GM12878 (cell line): ENCODE measurements around the gene SMC1B. TPM values are rescaled to one million over a fixed set of nuclear protein-coding genes. Genes with fewer than 3 reads are reported as not detected.

Source experiments
- ATAC-seq: fragments of 200-7000 bp; cut with Tn5 transposase; 3 replicates; pipeline ENCODE4 v1.9.1; 2020; ENCODE audit warnings: mild to moderate bottlenecking, moderate library complexity
- BruUV-seq: library from RNA; stranded (reverse); fragments of 400-500 nt; replicated peaks from 2 replicates; lab custom pipeline; 2021; lab: Mats Ljungman, UMichigan
- CTCF ChIA-PET: fragments of 300-600 bp; sonication (Branson Sonifier 250); formaldehyde crosslinking; extraction: SDS; loops from one replicate; lab custom pipeline; 2021; ENCODE audit warnings: inconsistent platforms; lab: Yijun Ruan, JAX
- POLR2A ChIA-PET: fragments of 350-600 bp; formaldehyde crosslinking; extraction: SDS; loops from one replicate; lab custom pipeline; 2021; ENCODE audit warnings: inconsistent platforms; lab: Charles Lee
- RAD21 ChIA-PET: fragments of 300-600 bp; sonication (Branson Sonifier 250); formaldehyde crosslinking; loops from one replicate; lab custom pipeline; 2023; ENCODE audit warnings: antibody characterized with exemption; ENCODE audit not compliant: unreplicated experiment; lab: Charles Lee
- SMC1A ChIA-PET: fragments of 300-600 bp; sonication (Branson Sonifier 250); formaldehyde crosslinking; loops from one replicate; lab custom pipeline; 2023; ENCODE audit not compliant: unreplicated experiment, uncharacterized antibody; lab: Charles Lee
- DNase-seq: peaks from one replicate; pipeline ENCODE4 v3.0.0-alpha.2; 2011; ENCODE audit warnings: low read depth, low spot score
- FAIRE-seq: peaks from 3 replicates; lab custom pipeline; 2011; peaks lifted over from hg19 to GRCh38; lab: Jason Lieb, UNC
- H2AFZ ChIP-seq: 2 replicates; pipeline ENCODE4 v1.6.0; 2011; ENCODE audit warnings: low read depth, low read length, control low read depth; ENCODE audit not compliant: control insufficient read depth
- H3K27ac ChIP-seq: 2 replicates; pipeline ENCODE4 v1.5.1; 2011; ENCODE audit warnings: control low read depth; ENCODE audit not compliant: control insufficient read depth, insufficient read depth
- H3K27me3 ChIP-seq, 2 experiments: replicated peaks in 1 of 2; 2 replicates each; pipeline versions ENCODE4 v1.6.0 to v1.6.1; 2011; ENCODE audit warnings: low read length in 1 of 2; ENCODE audit not compliant: control insufficient read depth in 2 of 2, insufficient read depth in 2 of 2
- H3K36me3 ChIP-seq, 2 experiments: 2 replicates each; pipeline ENCODE4 v1.5.1; 2011; ENCODE audit warnings: low read length in 1 of 2; ENCODE audit not compliant: control insufficient read depth in 2 of 2, insufficient read depth in 2 of 2
- H3K4me1 ChIP-seq: 2 replicates; pipeline ENCODE4 v1.6.1; 2011; ENCODE audit warnings: mild to moderate bottlenecking, low read length, moderate library complexity, mixed read lengths; ENCODE audit not compliant: control insufficient read depth, insufficient read depth
- H3K4me2 ChIP-seq: 2 replicates; pipeline ENCODE4 v1.6.0; 2011; ENCODE audit warnings: control low read depth; ENCODE audit not compliant: control insufficient read depth, insufficient read depth
- H3K4me3 ChIP-seq: fragments of 200-600 bp; sonication (generic); 2 replicates; pipeline ENCODE4 v1.5.1; 2016
- H3K79me2 ChIP-seq: 2 replicates; pipeline ENCODE4 v1.6.0; 2011; ENCODE audit warnings: low read length; ENCODE audit not compliant: control insufficient read depth, insufficient read depth
- H3K9ac ChIP-seq: 2 replicates; pipeline ENCODE4 v1.8.0; 2011; ENCODE audit warnings: low read length, control low read depth, mixed read lengths; ENCODE audit not compliant: control insufficient read depth, insufficient read depth
- H3K9me3 ChIP-seq: replicated peaks from 3 replicates; pipeline ENCODE4 v1.5.1; 2011; ENCODE audit warnings: mild to moderate bottlenecking, low read length; ENCODE audit not compliant: control insufficient read depth, insufficient read depth
- H4K20me1 ChIP-seq: 2 replicates; pipeline ENCODE4 v1.6.0; 2011; ENCODE audit not compliant: control insufficient read depth, insufficient read depth
- CREB1 ChIP-seq: IDR thresholded peaks from 2 replicates; pipeline ENCODE4 v1.6.1; 2012; ENCODE audit warnings: low read depth, mild to moderate bottlenecking, inconsistent platforms
- EZH2 ChIP-seq: IDR thresholded peaks from 2 replicates; pipeline ENCODE4 v1.6.1; 2012; ENCODE audit warnings: low read depth, mild to moderate bottlenecking, control low read depth, inconsistent platforms, low read length, borderline replicate concordance; ENCODE audit not compliant: control insufficient read depth
- GATAD2B ChIP-seq: fragments of 450-650 bp; conservative IDR thresholded peaks from 2 replicates; pipeline ENCODE4 v1.6.1; 2017; ENCODE audit warnings: low read depth, mild to moderate bottlenecking, moderate library complexity
- HDAC6 ChIP-seq: fragments of 200-600 bp; sonication (generic); IDR thresholded peaks from one replicate; pipeline ENCODE4 v1.8.0; 2017; ENCODE audit warnings: antibody characterized with exemption; ENCODE audit not compliant: unreplicated experiment
- JUND ChIP-seq: IDR thresholded peaks from 2 replicates; pipeline ENCODE4 v1.6.1; 2012; ENCODE audit warnings: low read depth, mild to moderate bottlenecking, low read length, improper control_type of control experiment, moderate library complexity
- MAX ChIP-seq: IDR thresholded peaks from 2 replicates; pipeline ENCODE4 v1.6.1; 2012; ENCODE audit warnings: low read depth, low read length, improper control_type of control experiment
- NFXL1 ChIP-seq: fragments of 450-650 bp; IDR thresholded peaks from 2 replicates; pipeline ENCODE4 v1.6.1; 2017; ENCODE audit warnings: antibody characterized with exemption, mild to moderate bottlenecking, borderline replicate concordance
- NFYA ChIP-seq: IDR thresholded peaks from 2 replicates; pipeline ENCODE4 v1.6.1; 2011; ENCODE audit warnings: low read depth, mild to moderate bottlenecking, low read length, improper control_type of control experiment, borderline replicate concordance
- NR2C1 ChIP-seq: fragments of 450-650 bp; IDR thresholded peaks from 2 replicates; pipeline ENCODE4 v1.6.1; 2017; ENCODE audit warnings: antibody characterized with exemption, mild to moderate bottlenecking, moderate library complexity
- RBBP5 ChIP-seq: fragments of 200-600 bp; sonication (generic); conservative IDR thresholded peaks from 2 replicates; pipeline ENCODE4 v1.6.1; 2016
- SIN3A ChIP-seq: IDR thresholded peaks from 2 replicates; pipeline ENCODE4 v1.6.1; 2012; ENCODE audit warnings: low read depth, low read length, improper control_type of control experiment
- SP1 ChIP-seq: IDR thresholded peaks from one replicate; pipeline ENCODE4 v1.6.1; 2011; ENCODE audit warnings: low read depth, low read length
- TBL1XR1 ChIP-seq: IDR thresholded peaks from 2 replicates; pipeline ENCODE4 v1.6.1; 2012; ENCODE audit warnings: low read depth, low read length, improper control_type of control experiment
- ZNF24 ChIP-seq: fragments of 450-650 bp; IDR thresholded peaks from 2 replicates; pipeline ENCODE4 v1.6.1; 2017; ENCODE audit warnings: antibody characterized with exemption, mild to moderate bottlenecking
- ZNF274 ChIP-seq: IDR thresholded peaks from one replicate; pipeline ENCODE4 v1.8.0; 2011; ENCODE audit not compliant: insufficient read length, insufficient read depth
- ZNF592 ChIP-seq: fragments of 450-650 bp; IDR thresholded peaks from 2 replicates; pipeline ENCODE4 v1.6.1; 2017; ENCODE audit warnings: mild to moderate bottlenecking, moderate library complexity
- WGBS: methylation state at CpG from one replicate; pipeline ENCODE4 v1.1.6; 2016; ENCODE audit warnings: low lambda C conversion rate; ENCODE audit not compliant: insufficient replicate concordance, insufficient coverage; ENCODE audit errors: missing lambda C conversion rate; 5-methylcytosine and 5-hydroxymethylcytosine counted together
- in situ Hi-C: fragments of 300-500 bp; cut with MboI; formaldehyde crosslinking; loops from 9 replicates; pipeline ENCODE4 v1.14.3; 2018; ENCODE audit warnings: mixed read lengths
- intact Hi-C: fragments of 100-400 bp; cut with micrococcal nuclease; formaldehyde crosslinking; loops from one replicate; pipeline ENCODE4 v1.14.2; 2022; ENCODE audit not compliant: unreplicated experiment
- polyA plus RNA-seq, 11 experiments: library from polyadenylated mRNA; depleted of rRNA in 4 of 11; unstranded in 6 of 11; stranded (reverse) in 5 of 11; fragments of >200 nt; fragmentation: Nextera tagmentation in 4 of 11; fragmentation: Illumina TruSeq in 1 of 11; extraction: Ambion mirVana in 4 of 11; extraction: Trizol in 1 of 11; gene quantifications; 1 replicate in 1 of 11; 2 replicates in 10 of 11; pipeline versions ENCODE4 v1.2.1 to v1.2.3, GENCODE V29; 2011 to 2016; ENCODE audit warnings: inconsistent platforms in 2 of 11, missing spikeins in 2 of 11, low read depth in 1 of 11
- total RNA-seq, 4 experiments: library from RNA; depleted of rRNA in 3 of 4; stranded (reverse); fragments of >200 nt in 3 of 4; fragmentation: Illumina TruSeq in 1 of 4; extraction: Trizol in 1 of 4; gene quantifications; 2 replicates each; pipeline versions ENCODE4 v1.2.1 to v1.2.3, GENCODE V29; 2013 to 2021

Gene SMC1B
- total and polyA plus RNA-seq, 10 of the 15 experiments (the other 5 are each of a cell fraction or from before 2014, with no cell fraction given), result not detected

- FAIRE-seq (no peak), ATAC-seq (no peak), DNase-seq (no peak)
- no peak overlapping the region for H3K4me2 ChIP-seq
- in situ Hi-C loops, result no loop called here
- no TSS peak for BruUV-seq
- no peak overlapping the region for H3K27ac ChIP-seq
- H3K4me1 ChIP-seq, result no peaks in the 10 kb centered on the region
- H3K79me2 ChIP-seq, result no peaks in the 10 kb centered on the region
- TF ChIP-seq ZNF24 (no peak), JUND (no peak), ZNF274 (no peak), GATAD2B (no peak), HDAC6 (no peak), RBBP5 (no peak)
- WGBS, result 76% methylated on average over 6 of the region's 6 CpGs
- intact Hi-C loops, result no loop called here
- H3K36me3 ChIP-seq, result peaks cover 2 to 9% of the 10 kb centered on the region in 2 experiments; a peak in 3 of 4 replicates
- H4K20me1 ChIP-seq, result no peaks in the 10 kb centered on the region
- H3K9me3 ChIP-seq, result no peaks in the 10 kb centered on the region
- no peak overlapping the region for H3K9ac ChIP-seq
- POLR2A ChIA-PET, result no interaction called here
- RAD21 ChIA-PET, result interaction anchor here (0.6 kb wide), 1 partner anchor 55 kb away, joined by 3 read pairs; no protein-coding TSS in a partner anchor
- no peak overlapping the region for H3K4me3 ChIP-seq
- CTCF ChIA-PET, result interaction anchor here (1.0 to 1.4 kb wide), 2 partner anchors 56 to 69 kb away, joined by 3 to 4 read pairs; no protein-coding TSS in a partner anchor
- H3K27me3 ChIP-seq, result no peaks in the 10 kb centered on the region
- H2AFZ ChIP-seq, result no peak overlapping the region
- SMC1A ChIA-PET, result no interaction called here
These were observed 71.9 kb downstream of the SMC1B start for GRCh38 chr22:45341498-45341897.

GRCh38 chr22:45340323-45340722 lies 73.1 kb downstream of the SMC1B start:
- Histone ChIP-seq H4K20me1 (no peaks in the 10 kb centered on the region), H3K4me1 (no peaks in the 10 kb centered on the region), H3K79me2 (no peaks in the 10 kb centered on the region), H3K27ac (no peak overlapping the region), H2AFZ (no peak overlapping the region), H3K27me3 (no peaks in the 10 kb centered on the region), H3K36me3 (peaks cover 2 to 9% of the 10 kb centered on the region in 2 experiments; a peak in 3 of 4 replicates), H3K4me2 (no peak overlapping the region), H3K4me3 (no peak overlapping the region), H3K9ac (no peak overlapping the region), H3K9me3 (no peaks in the 10 kb centered on the region)
- 83% methylated on average over 8 of the region's 8 CpGs for WGBS
- in situ Hi-C loops (no loop called here), intact Hi-C loops (no loop called here)
- ChIA-PET RAD21 (no interaction called here), SMC1A (no interaction called here), POLR2A (no interaction called here), CTCF (interaction anchor here (1.4 kb wide), 1 partner anchor 68 kb away, joined by 4 read pairs; no protein-coding TSS in a partner anchor)
- BruUV-seq, result no TSS peak
- DNase-seq (no peak), FAIRE-seq (no peak), ATAC-seq (no peak)
- TF ChIP-seq TBL1XR1 (no peak), SIN3A (no peak), ZNF592 (no peak), NFYA (no peak), MAX (no peak), SP1 (no peak), EZH2 (no peak), CREB1 (no peak), NR2C1 (no peak), RBBP5 (no peak), NFXL1 (no peak)
